Measurements from ENCODE around the gene SF3B5.
"Not testable (repeated sequence)": the region's sequence is repeated elsewhere in the genome, so short reads cannot be mapped to it uniquely, and the experiment has no call there.

The SF3B5 gene

GRCh38 chr6:144104898-144105487 is 9.6 kb upstream of the SF3B5 start:
- Histone ChIP-seq H3K9me3 (ENCODE audit: low read length) (no peaks in the 10 kb centered on the region), H3K4me3 (ENCODE audit: low read depth in 1 of 2, low read length in 2 of 2) (no peak overlapping the region), H3K4me1 (ENCODE audit: insufficient read depth, low read length) (no peaks in the 10 kb centered on the region), H3K27ac (ENCODE audit: low read depth, low read length) (no peak overlapping the region), H3K27me3 (ENCODE audit: control insufficient read depth in 1 of 2, insufficient read depth in 2 of 2, low read length in 2 of 2) (no peaks in the 10 kb centered on the region), H3K36me3 (ENCODE audit: insufficient read depth, low read length) (no peaks in the 10 kb centered on the region), H3K9ac (ENCODE audit: low read length) (no peak overlapping the region)

- Histone ChIP-seq H3K9ac (ENCODE audit: low read length) (no peak overlapping the region), H3K9me3 (ENCODE audit: low read length) (no peaks in the 10 kb centered on the region), H3K27me3 (ENCODE audit: control insufficient read depth in 1 of 2, insufficient read depth in 2 of 2, low read length in 2 of 2) (no peaks in the 10 kb centered on the region), H3K36me3 (ENCODE audit: insufficient read depth, low read length) (no peaks in the 10 kb centered on the region), H3K4me1 (ENCODE audit: insufficient read depth, low read length) (no peaks in the 10 kb centered on the region), H3K4me3 (ENCODE audit: low read depth in 1 of 2, low read length in 2 of 2) (no peak overlapping the region), H3K27ac (ENCODE audit: low read depth, low read length) (no peak overlapping the region)
Observed at GRCh38 chr6:144104488-144104887, 9.1 kb upstream of the SF3B5 start.

- Histone ChIP-seq H3K4me1 (ENCODE audit: insufficient read depth, low read length) (no peaks in the 10 kb centered on the region), H3K9me3 (ENCODE audit: low read length) (no peaks in the 10 kb centered on the region), H3K36me3 (ENCODE audit: insufficient read depth, low read length) (no peaks in the 10 kb centered on the region), H3K27ac (ENCODE audit: low read depth, low read length) (no peak overlapping the region), H3K27me3 (ENCODE audit: control insufficient read depth in 1 of 2, insufficient read depth in 2 of 2, low read length in 2 of 2) (no peaks in the 10 kb centered on the region), H3K4me3 (ENCODE audit: low read depth in 1 of 2, low read length in 2 of 2) (no peak overlapping the region), H3K9ac (ENCODE audit: low read length) (no peak overlapping the region)
Observed at GRCh38 chr6:144103026-144103563, 7.7 kb upstream of the SF3B5 start.

GRCh38 chr6:144098993-144099392 is 3.6 kb upstream of the SF3B5 start:
- Histone ChIP-seq H3K9me3 (ENCODE audit: low read length) (no peaks in the 10 kb centered on the region), H3K27me3 (ENCODE audit: control insufficient read depth in 1 of 2, insufficient read depth in 2 of 2, low read length in 2 of 2) (no peaks in the 10 kb centered on the region), H3K4me3 (ENCODE audit: low read depth in 1 of 2, low read length in 2 of 2) (no peak overlapping the region), H3K9ac (ENCODE audit: low read length) (no peak overlapping the region), H3K36me3 (ENCODE audit: insufficient read depth, low read length) (no peaks in the 10 kb centered on the region), H3K27ac (ENCODE audit: low read depth, low read length) (no peak overlapping the region), H3K4me1 (ENCODE audit: insufficient read depth, low read length) (peaks cover 10% of the 10 kb centered on the region)

- Histone ChIP-seq H3K9me3 (ENCODE audit: low read length) (no peaks in the 10 kb centered on the region), H3K4me3 (ENCODE audit: low read depth in 1 of 2, low read length in 2 of 2) (peak overlapping the region; percentile 94 to 99), H3K9ac (ENCODE audit: low read length) (peak overlapping the region; percentile 94), H3K4me1 (ENCODE audit: insufficient read depth, low read length) (peaks cover 13% of the 10 kb centered on the region), H3K36me3 (ENCODE audit: insufficient read depth, low read length) (no peaks in the 10 kb centered on the region), H3K27ac (ENCODE audit: low read depth, low read length) (peak overlapping the region; percentile 71), H3K27me3 (ENCODE audit: control insufficient read depth in 1 of 2, insufficient read depth in 2 of 2, low read length in 2 of 2) (no peaks in the 10 kb centered on the region)
Observed at GRCh38 chr6:144094731-144095133, 641 bp downstream of the SF3B5 start.

- no peaks in the 10 kb centered on the region for H3K9me3 ChIP-seq (ENCODE audit: low read length)
- no peak overlapping the region for H3K27ac ChIP-seq (ENCODE audit: low read depth, low read length)
- no peaks in the 10 kb centered on the region for H3K27me3 ChIP-seq (ENCODE audit: control insufficient read depth in 1 of 2, insufficient read depth in 2 of 2, low read length in 2 of 2)
- H3K4me3 ChIP-seq (ENCODE audit: low read depth in 1 of 2, low read length in 2 of 2) = peak overlapping the region in 1 of 2 donors; percentile 99
- peaks cover 13% of the 10 kb centered on the region for H3K4me1 ChIP-seq (ENCODE audit: insufficient read depth, low read length)
- H3K9ac ChIP-seq (ENCODE audit: low read length) = no peak overlapping the region
- H3K36me3 ChIP-seq (ENCODE audit: insufficient read depth, low read length) = no peaks in the 10 kb centered on the region
Observed at GRCh38 chr6:144093658-144094057, 1.7 kb downstream of the SF3B5 start.

- H3K9ac ChIP-seq (ENCODE audit: low read length) = no peak overlapping the region
- H3K27me3 ChIP-seq (ENCODE audit: control insufficient read depth in 1 of 2, insufficient read depth in 2 of 2, low read length in 2 of 2) = no peaks in the 10 kb centered on the region
- H3K9me3 ChIP-seq (ENCODE audit: low read length) = no peaks in the 10 kb centered on the region
- no peak overlapping the region for H3K27ac ChIP-seq (ENCODE audit: low read depth, low read length)
- H3K36me3 ChIP-seq (ENCODE audit: insufficient read depth, low read length) = no peaks in the 10 kb centered on the region
- H3K4me1 ChIP-seq (ENCODE audit: insufficient read depth, low read length) = peaks cover 13% of the 10 kb centered on the region
- peak overlapping the region in 1 of 2 donors; percentile 99 for H3K4me3 ChIP-seq (ENCODE audit: low read depth in 1 of 2, low read length in 2 of 2)
Observed at GRCh38 chr6:144093236-144093635, 2.1 kb downstream of the SF3B5 start.

- peaks cover 13% of the 10 kb centered on the region for H3K4me1 ChIP-seq (ENCODE audit: insufficient read depth, low read length)
- H3K9me3 ChIP-seq (ENCODE audit: low read length) = no peaks in the 10 kb centered on the region
- no peak overlapping the region for H3K4me3 ChIP-seq (ENCODE audit: low read depth in 1 of 2, low read length in 2 of 2)
- H3K9ac ChIP-seq (ENCODE audit: low read length) = no peak overlapping the region
- no peaks in the 10 kb centered on the region for H3K36me3 ChIP-seq (ENCODE audit: insufficient read depth, low read length)
- H3K27me3 ChIP-seq (ENCODE audit: control insufficient read depth in 1 of 2, insufficient read depth in 2 of 2, low read length in 2 of 2) = no peaks in the 10 kb centered on the region
- no peak overlapping the region for H3K27ac ChIP-seq (ENCODE audit: low read depth, low read length)
Observed at GRCh38 chr6:144090384-144090783, 5.0 kb downstream of the SF3B5 start.

- H3K9ac ChIP-seq (ENCODE audit: low read length) = no peak overlapping the region
- H3K4me1 ChIP-seq (ENCODE audit: insufficient read depth, low read length) = no peaks in the 10 kb centered on the region
- no peaks in the 10 kb centered on the region for H3K27me3 ChIP-seq (ENCODE audit: control insufficient read depth in 1 of 2, insufficient read depth in 2 of 2, low read length in 2 of 2)
- no peaks in the 10 kb centered on the region for H3K9me3 ChIP-seq (ENCODE audit: low read length)
- H3K4me3 ChIP-seq (ENCODE audit: low read depth in 1 of 2, low read length in 2 of 2) = no peak overlapping the region
- H3K27ac ChIP-seq (ENCODE audit: low read depth, low read length) = no peak overlapping the region
- H3K36me3 ChIP-seq (ENCODE audit: insufficient read depth, low read length) = no peaks in the 10 kb centered on the region
Observed at GRCh38 chr6:144087789-144088426, 7.5 kb downstream of the SF3B5 start.

- Histone ChIP-seq H3K36me3 (ENCODE audit: insufficient read depth, low read length) (no peaks in the 10 kb centered on the region), H3K4me3 (ENCODE audit: low read depth in 1 of 2, low read length in 2 of 2) (no peak overlapping the region), H3K9ac (ENCODE audit: low read length) (no peak overlapping the region), H3K27me3 (ENCODE audit: control insufficient read depth in 1 of 2, insufficient read depth in 2 of 2, low read length in 2 of 2) (no peaks in the 10 kb centered on the region), H3K4me1 (ENCODE audit: insufficient read depth, low read length) (no peaks in the 10 kb centered on the region), H3K9me3 (ENCODE audit: low read length) (no peaks in the 10 kb centered on the region), H3K27ac (ENCODE audit: low read depth, low read length) (no peak overlapping the region)
Observed at GRCh38 chr6:144086959-144087358, 8.4 kb downstream of the SF3B5 start.

- Histone ChIP-seq H3K36me3 (ENCODE audit: insufficient read depth, low read length) (no peaks in the 10 kb centered on the region), H3K9me3 (ENCODE audit: low read length) (no peaks in the 10 kb centered on the region), H3K27ac (ENCODE audit: low read depth, low read length) (no peak overlapping the region), H3K4me1 (ENCODE audit: insufficient read depth, low read length) (no peaks in the 10 kb centered on the region), H3K27me3 (ENCODE audit: control insufficient read depth in 1 of 2, insufficient read depth in 2 of 2, low read length in 2 of 2) (no peaks in the 10 kb centered on the region), H3K4me3 (ENCODE audit: low read depth in 1 of 2, low read length in 2 of 2) (no peak overlapping the region), H3K9ac (ENCODE audit: low read length) (no peak overlapping the region)
Observed at GRCh38 chr6:144083172-144083571, 12.2 kb downstream of the SF3B5 start.

GRCh38 chr6:144082412-144082811 is 13.0 kb downstream of the SF3B5 start:
- not testable (repeated sequence) for H3K27me3 ChIP-seq (ENCODE audit: control insufficient read depth in 1 of 2, insufficient read depth in 2 of 2, low read length in 2 of 2); H3K4me3 ChIP-seq (ENCODE audit: low read depth in 1 of 2, low read length in 2 of 2); H3K36me3 ChIP-seq (ENCODE audit: insufficient read depth, low read length); H3K27ac ChIP-seq (ENCODE audit: low read depth, low read length); H3K9ac ChIP-seq (ENCODE audit: low read length); H3K4me1 ChIP-seq (ENCODE audit: insufficient read depth, low read length); H3K9me3 ChIP-seq (ENCODE audit: low read length)
